Spleen (tissue), 11 donors: ENCODE data around the gene PRR30. TPM values are rescaled to one million over a fixed set of nuclear protein-coding genes. Genes with fewer than 3 reads are reported as not detected.

Experiments
- DNase-seq: peaks from one replicate; pipeline ENCODE4 v3.0.0-alpha.2; 2020
- H3K27ac ChIP-seq, 8 donors: fragments of 200-600 bp; sonication (generic) in 7 of 8; 1 replicate in 4 of 8; 2 replicates in 4 of 8; pipeline versions ENCODE4 v1.5.0 to v1.8.0; 2016 to 2021; ENCODE audit warnings: inconsistent platforms in 4 of 8, mild to moderate bottlenecking in 4 of 8, moderate library complexity in 1 of 8
- H3K27me3 ChIP-seq, 7 donors: fragments of 200-600 bp; sonication (generic) in 6 of 7; replicated peaks in 1 of 7; 1 replicate in 4 of 7; 2 replicates in 3 of 7; pipeline versions ENCODE4 v1.5.0 to v1.8.0; 2016 to 2021; ENCODE audit warnings: inconsistent platforms in 3 of 7, mild to moderate bottlenecking in 1 of 7
- H3K36me3 ChIP-seq, 6 donors: fragments of 200-600 bp; sonication (generic) in 5 of 6; 1 replicate in 4 of 6; 2 replicates in 2 of 6; pipeline versions ENCODE4 v1.5.0 to v1.8.0; 2016 to 2021; ENCODE audit warnings: inconsistent platforms in 2 of 6
- H3K4me1 ChIP-seq, 6 donors: fragments of 200-600 bp; sonication (generic) in 5 of 6; 1 replicate in 3 of 6; 2 replicates in 3 of 6; pipeline versions ENCODE4 v1.5.0 to v1.8.0; 2016 to 2021; ENCODE audit warnings: inconsistent platforms in 3 of 6
- H3K4me3 ChIP-seq, 8 donors: fragments of 200-600 bp; sonication (generic) in 7 of 8; 1 replicate in 4 of 8; 2 replicates in 4 of 8; pipeline versions ENCODE4 v1.5.0 to v1.8.0; 2016 to 2021; ENCODE audit warnings: inconsistent platforms in 4 of 8, mild to moderate bottlenecking in 4 of 8, moderate library complexity in 2 of 8
- H3K9me3 ChIP-seq, 8 donors: fragments of 200-600 bp; sonication (generic) in 7 of 8; 1 replicate in 4 of 8; 2 replicates in 4 of 8; pipeline versions ENCODE4 v1.5.0 to v1.8.0; 2016 to 2021; ENCODE audit warnings: inconsistent platforms in 4 of 8
- CTCF ChIP-seq, 11 experiments: fragments of 200-600 bp in 7 of 11; fragments of 450-650 bp in 4 of 11; sonication (generic) in 4 of 11; IDR thresholded peaks in 8 of 11; conservative IDR thresholded peaks in 3 of 11; 1 replicate in 7 of 11; 2 replicates in 4 of 11; pipeline versions ENCODE4 v1.4.0 to v1.8.0; 2016 to 2021; ENCODE audit warnings: antibody characterized with exemption in 11 of 11, inconsistent platforms in 4 of 11, mild to moderate bottlenecking in 1 of 11
- POLR2A ChIP-seq, 3 donors: fragments of 450-650 bp; IDR thresholded peaks; one replicate each; pipeline ENCODE4 v1.5.1; 2017; ENCODE audit warnings: antibody characterized with exemption in 3 of 3, mild to moderate bottlenecking in 1 of 3
- POLR2AphosphoS5 ChIP-seq, 3 donors: sonication (generic); formaldehyde crosslinking; IDR thresholded peaks; one replicate each; pipeline ENCODE4 v1.5.1; 2017; ENCODE audit warnings: antibody characterized with exemption in 3 of 3
- WGBS, 5 donors: extraction: QIAGEN DNeasy Blood & Tissue Kit in 3 of 5; methylation state at CpG; one replicate each; pipeline versions ENCODE4 v1.1.5 to v1.1.7; 2013 to 2018; 5-methylcytosine and 5-hydroxymethylcytosine counted together
- intact Hi-C: fragments of 100-400 bp; cut with DNase I; formaldehyde crosslinking; loops from one replicate; pipeline ENCODE4 v1.15.0; 2023; ENCODE audit warnings: low total_unique reads
- polyA plus RNA-seq, 3 donors: library from polyadenylated mRNA; stranded (reverse); fragments of 200-250 nt; gene quantifications; one replicate each; pipeline ENCODE4 v1.2.1, GENCODE V29; 2013
- total RNA-seq, 7 donors: library from RNA; depleted of rRNA in 3 of 7; stranded (reverse); fragments of >200 nt in 3 of 7; fragmentation: NEBNext Ultra II Directional in 4 of 7; extraction: Animal tissue kit (Norgen Biotek cat#: 25700) in 4 of 7; gene quantifications; one replicate each; pipeline versions ENCODE4 v1.1.0 to v1.2.1, GENCODE V29; 2016 to 2021
- donor health status: healthy with polysubstance abuse.
- donor health status: DM: no; HTN: no; CAD: no; lungs with moderate emphysema.
- donor health status: DM: no; HTN: no; CAD: no.
- donor health status: Bipolar disorder and iron deficiency.
- donor health status: healthy.
- donor health status: DM: no; HTN: no; CAD: no.
- donor health status: DM: yes; HTN: yes; CAD: no.

PRR30 gene
- total and polyA plus RNA-seq, 10 donors, result not detected

GRCh38 chr2:27094353-27094984, 44.7 kb downstream of the PRR30 start:
- WGBS, 5 donors, result 92 to 95% (median 93%) methylated on average over 20 to 24 of the region's 24 CpGs
- Histone ChIP-seq H3K27me3 (no peaks in the 10 kb centered on the region), H3K4me3 (no peak overlapping the region), H3K27ac (no peak overlapping the region), H3K4me1 (peaks cover 0 to 22% (median 14%) of the 10 kb centered on the region in 6 donors), H3K9me3 (no peaks in the 10 kb centered on the region), H3K36me3 (peaks cover 0 to under 1% (median 0%) of the 10 kb centered on the region in 6 donors)
- no peak for DNase-seq
- no peak for TF ChIP-seq CTCF (IDR thresholded peaks at IDR 0.05 in 8 of 11, conservative IDR thresholded peaks at IDR 0.05 in 3 of 11)
- no peak for TF ChIP-seq POLR2A (IDR thresholded peaks at IDR 0.05)
- TF ChIP-seq POLR2AphosphoS5 (IDR thresholded peaks at IDR 0.05), result no peak
- intact Hi-C loops, result no loop called here

GRCh38 chr2:27093430-27094352, 45.5 kb downstream of the PRR30 start:
- Histone ChIP-seq H3K36me3 (no peaks in the 10 kb centered on the region), H3K4me3 (no peak overlapping the region), H3K27me3 (no peaks in the 10 kb centered on the region), H3K4me1 (peaks cover 0 to 21% (median 14%) of the 10 kb centered on the region in 6 donors), H3K9me3 (no peaks in the 10 kb centered on the region), H3K27ac (no peak overlapping the region)
- intact Hi-C loops, result no loop called here
- DNase-seq, result no peak
- TF ChIP-seq POLR2A (IDR thresholded peaks at IDR 0.05) (no peak), CTCF (IDR thresholded peaks at IDR 0.05 in 8 of 11, conservative IDR thresholded peaks at IDR 0.05 in 3 of 11) (no peak), POLR2AphosphoS5 (IDR thresholded peaks at IDR 0.05) (no peak)
- 89 to 99% (median 94%) methylated on average over 6 of the region's 6 CpGs for WGBS, 5 donors

- no peak overlapping the region for H3K27ac ChIP-seq
- no peak for TF ChIP-seq POLR2AphosphoS5 (IDR thresholded peaks at IDR 0.05)
- TF ChIP-seq CTCF (IDR thresholded peaks at IDR 0.05 in 8 of 11, conservative IDR thresholded peaks at IDR 0.05 in 3 of 11), result no peak
- no peak for TF ChIP-seq POLR2A (IDR thresholded peaks at IDR 0.05)
- no peak overlapping the region for H3K4me3 ChIP-seq
- DNase-seq, result no peak
- intact Hi-C loops, result no loop called here
- no peaks in the 10 kb centered on the region for H3K9me3 ChIP-seq
- 61 to 77% (median 71%) methylated on average over 9 to 10 of the region's 10 CpGs for WGBS, 5 donors
- peaks cover 0 to 21% (median 14%) of the 10 kb centered on the region in 6 donors for H3K4me1 ChIP-seq
- no peaks in the 10 kb centered on the region for H3K36me3 ChIP-seq
- H3K27me3 ChIP-seq, result no peaks in the 10 kb centered on the region
Observed at GRCh38 chr2:27092696-27093429, 46.3 kb downstream of the PRR30 start.
